HG02623 (cell line): ENCODE measurements around the gene SEMA6A.
A peak's percentile ranks its signal among the peaks of the same experiment; 100 is the strongest.

Experiments
- ATAC-seq: cut with Tn5 transposase; IDR thresholded peaks from one replicate; pipeline ENCODE4 v1.9.1; 2021; ENCODE audit warnings: moderate library complexity; ENCODE audit not compliant: unreplicated experiment

Gene SEMA6A

DNA sequence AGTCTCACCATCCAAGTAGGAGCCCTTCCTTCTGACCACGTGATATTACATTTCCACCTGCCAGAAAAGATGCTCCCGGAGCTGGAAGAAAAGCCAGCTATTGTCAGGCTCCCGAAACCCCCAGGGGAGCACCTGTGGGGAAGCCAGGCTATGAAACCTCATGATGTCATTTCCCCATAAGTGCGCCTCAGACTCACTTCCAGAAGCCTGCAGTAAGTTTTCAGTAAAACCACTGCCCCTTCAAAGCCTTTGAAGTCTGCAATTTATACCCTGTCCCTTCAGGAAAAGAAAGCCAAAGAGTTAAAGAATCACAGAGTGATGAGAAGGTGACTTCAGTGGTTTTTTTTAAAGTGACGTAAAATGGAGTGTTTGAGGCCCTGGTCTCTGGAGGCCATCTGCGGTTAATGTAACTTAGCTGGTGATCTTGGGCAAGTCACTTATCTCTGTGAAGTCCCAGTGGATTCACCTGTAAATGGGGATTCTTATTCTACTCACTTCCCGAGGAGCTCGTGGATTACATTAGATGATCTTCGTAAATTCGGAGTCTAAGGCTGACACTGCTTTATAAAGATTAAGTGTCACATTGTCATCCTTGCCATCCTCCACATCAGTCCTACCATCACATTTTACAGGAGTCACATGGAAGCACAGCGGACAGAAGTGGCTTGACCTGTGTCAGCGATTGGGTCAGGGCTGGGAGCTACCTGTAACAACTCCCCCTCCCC is 2.6 kb upstream of the SEMA6A start:
- peak; percentile 58 for ATAC-seq

DNA sequence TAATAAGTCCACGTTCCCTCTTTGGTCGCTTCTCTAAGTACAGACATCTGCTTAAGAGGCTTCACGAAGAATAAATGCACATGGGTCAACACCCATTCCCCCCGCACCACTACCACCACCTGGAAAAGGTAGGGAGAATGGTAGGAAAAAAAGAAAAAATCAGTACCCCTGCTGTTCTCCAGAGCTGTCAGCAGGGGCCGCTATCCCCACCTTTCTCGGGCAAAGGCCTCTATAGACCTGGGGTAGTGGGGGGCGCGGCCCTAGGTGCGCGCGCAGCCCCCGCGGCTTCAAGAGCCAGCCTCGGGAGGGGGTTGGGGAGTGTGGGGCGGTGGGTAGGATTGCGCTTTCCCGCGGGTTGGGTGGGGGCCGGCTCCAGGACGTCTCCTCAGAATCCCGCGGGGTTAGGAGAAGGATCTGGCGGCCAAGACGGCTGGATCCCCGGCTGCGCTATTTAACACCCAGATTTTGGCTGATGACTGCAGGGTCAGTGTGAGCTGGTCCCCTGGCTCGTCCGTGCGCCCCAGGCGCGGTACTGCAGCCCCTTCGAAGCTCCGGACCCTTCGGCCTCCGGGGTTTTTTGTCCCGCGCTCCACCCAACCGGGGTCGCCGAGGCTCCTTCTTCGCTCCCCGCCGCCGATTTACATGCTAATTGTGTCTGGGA is 1.6 kb upstream of the SEMA6A start:
- ATAC-seq = peak; percentile 40

DNA sequence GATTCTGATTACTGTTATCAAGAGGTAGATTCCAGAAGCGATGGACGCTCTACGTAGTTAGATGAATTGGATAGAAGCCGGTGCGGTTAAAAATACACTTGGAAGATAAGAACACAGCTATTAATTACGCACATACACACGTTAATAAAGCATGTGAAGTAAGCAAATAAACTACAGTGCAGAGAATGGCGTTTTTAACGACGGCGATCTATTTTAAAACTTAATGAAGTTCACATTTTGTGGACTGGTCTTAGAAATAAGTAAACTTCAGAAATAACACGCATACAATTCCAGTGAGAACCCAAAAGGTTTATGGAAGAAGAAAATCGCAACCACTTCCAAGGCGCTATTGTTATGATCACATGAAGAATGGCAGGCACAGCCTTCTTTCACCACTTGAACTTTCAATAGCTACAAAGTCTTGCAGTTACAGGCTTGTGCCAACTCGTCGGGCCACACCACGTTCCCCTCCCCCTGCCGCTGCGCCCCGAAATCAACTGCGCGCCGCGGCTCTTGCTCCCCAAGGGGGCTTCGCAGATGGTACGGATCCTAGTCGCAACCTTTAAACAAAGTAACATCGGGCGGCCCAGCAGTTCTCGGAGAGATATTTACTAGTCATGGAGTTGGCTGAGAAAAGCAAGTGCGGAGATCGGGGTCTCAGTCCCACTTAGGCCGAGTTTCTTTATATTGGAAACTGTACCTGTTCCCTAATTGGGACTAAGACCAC is 866 bp upstream of the SEMA6A start:
- no peak for ATAC-seq

DNA sequence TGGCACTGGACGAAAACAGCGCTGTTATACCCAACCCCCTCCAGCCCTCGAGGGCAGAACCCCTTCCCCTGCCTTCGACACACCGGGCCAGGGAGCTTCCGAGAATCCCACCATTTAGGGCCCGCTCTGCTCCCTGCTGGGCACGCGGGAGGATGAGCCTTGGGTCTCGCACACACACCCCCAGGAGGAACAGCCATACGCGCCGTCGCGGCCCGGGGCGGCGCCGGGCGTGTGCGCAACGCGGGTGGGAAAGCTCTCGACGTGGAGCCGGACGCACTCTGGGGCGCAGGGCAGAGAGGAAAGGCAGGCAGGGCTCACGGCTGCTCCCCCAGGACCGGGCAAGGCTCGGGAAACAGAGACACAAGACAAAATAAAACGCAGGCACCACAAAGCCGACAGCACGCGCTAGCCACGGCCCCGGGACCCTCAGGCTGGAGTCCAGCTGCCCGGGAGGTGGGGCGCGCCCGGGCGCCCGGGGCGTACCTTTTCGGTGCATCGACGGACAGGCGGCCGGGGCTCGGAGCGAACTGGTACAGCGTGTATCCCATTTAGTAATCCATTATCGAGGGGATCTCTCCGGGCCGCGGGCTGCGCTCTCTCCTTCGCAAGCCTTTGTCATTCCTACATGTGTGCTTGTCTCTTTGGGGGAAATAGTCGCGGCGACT is 789 bp downstream of the SEMA6A start:
- no peak for ATAC-seq

DNA sequence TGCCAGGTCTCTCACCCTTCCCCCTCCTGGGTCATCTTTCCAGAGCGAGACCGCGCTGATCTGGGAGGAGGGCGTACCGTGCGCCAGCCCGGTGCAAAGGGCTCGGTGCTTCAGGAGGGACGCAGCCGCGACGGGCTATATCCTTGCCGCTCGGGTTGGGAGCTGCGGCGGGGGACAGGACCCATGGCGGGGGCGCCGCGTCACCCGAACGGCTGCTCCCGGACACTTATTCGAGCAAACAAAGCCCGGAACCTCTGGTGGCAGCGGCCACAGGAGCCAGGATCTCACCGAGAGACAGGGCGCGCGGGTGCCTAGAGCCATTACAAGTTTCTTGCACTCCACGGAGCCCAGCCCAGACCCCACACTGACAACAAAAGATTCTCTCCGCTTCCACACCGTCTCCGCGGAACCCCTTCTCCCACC is 1.3 kb downstream of the SEMA6A start:
- no peak for ATAC-seq

DNA sequence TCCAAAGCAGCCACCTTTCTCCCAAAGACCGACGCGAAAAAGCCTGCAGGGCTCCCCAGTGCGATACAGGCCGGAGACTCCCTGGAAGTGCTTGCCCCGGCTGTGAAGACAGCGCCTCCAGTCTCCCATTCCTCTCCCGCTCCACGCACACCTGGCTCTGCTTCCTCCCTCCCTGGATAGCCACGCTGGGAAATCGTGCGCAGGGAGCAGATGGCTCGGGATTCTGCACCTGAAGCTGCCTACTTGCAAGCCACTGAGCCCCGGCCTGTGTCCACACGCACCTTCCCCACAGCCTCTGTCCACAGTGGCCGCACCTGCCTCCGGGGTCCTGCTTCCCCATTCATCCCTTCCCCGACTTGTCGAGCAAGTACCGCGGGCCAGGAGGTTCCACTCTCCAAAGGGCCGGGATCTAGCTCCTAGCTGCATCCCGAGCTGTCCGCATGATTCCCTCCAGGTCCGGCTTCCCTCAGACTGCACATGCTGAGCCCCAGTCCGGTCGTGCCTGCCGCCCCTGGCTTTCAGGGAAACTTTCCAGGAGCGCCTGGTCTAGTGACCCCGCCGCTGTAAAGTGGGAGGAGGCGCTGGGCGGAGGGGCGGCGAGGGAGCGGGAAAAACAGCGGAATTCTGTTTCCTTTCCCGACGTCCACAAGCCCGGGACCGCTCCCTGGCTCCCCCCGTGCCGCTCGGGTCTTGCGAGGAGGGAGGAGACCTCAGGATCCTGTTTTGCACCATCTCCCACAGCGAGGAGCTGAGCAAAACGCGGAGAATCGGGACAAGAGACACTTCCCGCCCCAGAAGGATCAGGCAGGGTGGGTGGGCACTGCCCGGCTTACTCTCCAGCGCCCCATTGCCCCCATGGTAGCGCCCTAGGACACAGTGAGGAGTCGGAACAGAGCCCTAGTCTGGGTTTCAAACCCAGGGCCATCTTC is 2.0 kb downstream of the SEMA6A start:
- no peak for ATAC-seq

DNA sequence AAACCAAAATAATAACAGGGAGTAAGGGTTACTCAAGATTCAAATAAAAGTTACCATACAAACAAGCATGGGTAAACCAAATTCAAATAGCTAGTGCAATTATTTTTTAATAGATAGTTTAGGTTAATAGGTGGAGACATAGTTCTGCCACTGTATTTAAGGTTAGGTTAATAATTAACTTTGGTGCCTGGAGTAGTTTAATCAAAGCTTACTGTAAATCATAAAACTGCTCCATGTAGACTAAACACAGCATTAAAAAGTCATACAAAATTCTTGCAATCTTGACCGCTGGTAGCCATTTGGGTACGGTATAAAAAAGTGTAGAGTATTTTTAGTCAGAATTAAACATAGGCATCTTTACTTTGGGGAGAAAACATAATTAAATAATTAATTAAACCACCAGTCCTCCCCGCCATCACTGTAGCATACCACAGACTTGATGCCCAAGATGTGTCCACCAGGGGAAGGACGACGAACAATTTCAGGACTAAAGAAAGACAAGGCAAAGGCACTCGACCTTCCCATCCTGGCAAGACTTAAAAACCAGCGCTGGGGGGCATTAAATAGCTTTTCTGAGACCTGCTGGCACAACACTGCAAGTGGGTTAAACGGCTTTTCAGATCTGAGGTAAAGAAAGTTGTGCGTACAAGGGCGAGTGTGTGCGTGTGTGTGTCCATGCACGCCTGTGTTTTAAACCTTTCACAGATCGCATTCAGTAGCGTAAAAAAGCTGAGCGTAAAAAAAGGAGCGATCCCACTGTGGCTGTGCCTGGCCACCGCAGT is 2.9 kb downstream of the SEMA6A start:
- no peak for ATAC-seq

DNA sequence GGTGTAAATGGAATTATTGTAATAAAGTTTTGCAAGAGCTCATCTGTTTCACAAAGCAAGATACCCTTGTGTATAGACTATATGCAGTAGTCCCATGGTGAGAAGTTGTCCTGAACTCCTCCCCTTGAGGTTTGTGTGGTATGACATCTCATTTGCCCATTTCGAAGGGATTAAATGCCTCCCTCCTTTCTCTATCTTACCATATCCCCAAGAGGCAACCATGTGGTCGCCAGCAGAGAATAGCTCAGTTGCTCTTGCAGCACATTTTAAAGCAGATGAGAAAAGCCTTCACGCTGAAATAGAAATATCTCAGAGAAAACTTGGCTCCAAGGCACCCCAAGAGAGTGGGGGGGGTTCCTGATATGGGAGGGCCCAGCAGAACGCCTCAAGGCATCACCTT is 4.6 kb downstream of the SEMA6A start:
- no peak for ATAC-seq

DNA sequence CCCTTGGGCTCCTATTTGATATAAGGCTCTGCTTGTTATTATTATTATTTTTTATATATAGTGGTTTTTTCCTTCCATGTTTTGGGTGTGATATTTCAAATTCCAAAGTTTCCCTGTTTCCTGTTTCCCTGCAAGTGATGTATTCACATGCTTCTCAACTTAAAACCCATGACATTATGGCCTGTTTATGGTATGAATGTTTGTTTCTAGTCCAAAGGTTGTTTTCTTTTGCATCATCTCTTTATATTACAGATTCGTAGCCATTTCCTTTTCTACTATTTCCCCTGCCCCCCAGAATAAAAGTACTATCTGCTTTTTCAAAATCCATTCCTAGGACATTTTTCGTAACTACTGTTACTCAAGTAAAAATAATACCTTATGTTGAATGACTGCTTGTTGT is 7.5 kb downstream of the SEMA6A start:
- ATAC-seq = no peak

DNA sequence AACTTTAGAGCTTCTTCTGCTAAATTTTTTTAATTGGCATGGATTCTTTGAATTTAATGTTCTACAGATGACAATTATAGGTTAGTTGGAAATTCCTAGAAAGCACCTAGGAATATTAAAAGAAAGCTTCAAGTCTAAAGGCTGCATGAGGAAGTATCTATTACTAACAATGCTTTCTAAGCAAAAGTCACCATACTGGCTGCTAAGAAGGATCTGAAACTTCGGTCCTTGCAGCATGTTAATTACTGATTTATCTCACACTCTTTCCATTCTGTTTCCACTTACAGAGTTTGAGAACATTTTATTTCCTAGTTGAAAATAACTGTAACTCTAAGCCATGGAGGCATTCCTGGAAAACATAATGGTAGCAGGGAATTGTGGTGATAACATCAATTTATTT is 8.4 kb downstream of the SEMA6A start:
- ATAC-seq = peak; percentile 70

DNA sequence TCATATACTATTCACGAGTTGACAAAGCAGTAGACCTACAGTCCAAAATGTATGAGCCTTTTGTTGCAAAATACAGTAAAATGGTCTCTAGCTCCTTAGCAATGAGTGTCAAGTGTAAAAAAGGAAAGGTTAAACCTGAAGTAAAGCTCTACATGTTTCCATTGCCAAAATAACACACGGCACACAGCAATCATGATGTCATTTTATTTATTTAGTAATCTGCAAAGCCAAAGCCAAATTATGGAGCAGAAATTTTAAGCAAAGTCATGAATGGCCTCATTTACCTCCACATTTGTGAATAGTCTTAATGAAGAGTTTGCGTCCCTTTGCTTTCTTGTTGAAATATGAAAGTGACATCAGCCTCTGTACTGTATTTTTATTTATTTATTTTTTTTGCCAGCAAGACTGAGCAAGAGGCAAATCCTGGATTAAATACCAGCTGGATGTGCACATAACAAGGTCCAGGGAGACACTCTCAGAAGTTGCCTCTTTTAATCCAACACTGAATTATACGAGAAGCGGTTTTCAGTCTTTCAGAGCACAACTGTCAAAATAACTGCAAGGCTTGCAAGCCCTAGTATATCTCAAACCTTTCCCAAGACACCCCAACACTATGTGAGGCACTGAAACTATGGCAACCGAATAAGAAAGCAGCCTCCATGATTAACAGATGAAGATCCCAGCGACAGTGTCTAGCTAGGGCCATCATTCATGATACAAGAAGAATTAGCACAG is 9.7 kb downstream of the SEMA6A start:
- no peak for ATAC-seq

DNA sequence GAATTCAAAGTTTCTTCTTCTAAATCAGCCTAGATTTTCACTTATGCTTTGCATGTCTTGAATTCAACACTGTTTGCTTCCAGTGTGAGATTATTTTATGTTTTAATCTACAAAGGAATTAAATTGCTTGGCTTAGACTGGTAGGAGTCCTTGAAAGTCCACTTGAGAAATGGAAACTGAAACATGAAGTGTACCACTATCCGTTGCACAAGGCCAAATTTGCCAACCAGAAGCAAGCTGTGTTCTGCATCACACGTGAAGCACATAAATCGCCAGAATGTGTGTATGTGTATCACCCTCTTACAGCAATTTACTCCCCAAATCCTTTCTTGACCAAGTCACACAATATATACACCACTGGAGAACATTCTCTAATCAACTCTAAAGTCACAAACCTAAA is 10.3 kb downstream of the SEMA6A start:
- no peak for ATAC-seq

DNA sequence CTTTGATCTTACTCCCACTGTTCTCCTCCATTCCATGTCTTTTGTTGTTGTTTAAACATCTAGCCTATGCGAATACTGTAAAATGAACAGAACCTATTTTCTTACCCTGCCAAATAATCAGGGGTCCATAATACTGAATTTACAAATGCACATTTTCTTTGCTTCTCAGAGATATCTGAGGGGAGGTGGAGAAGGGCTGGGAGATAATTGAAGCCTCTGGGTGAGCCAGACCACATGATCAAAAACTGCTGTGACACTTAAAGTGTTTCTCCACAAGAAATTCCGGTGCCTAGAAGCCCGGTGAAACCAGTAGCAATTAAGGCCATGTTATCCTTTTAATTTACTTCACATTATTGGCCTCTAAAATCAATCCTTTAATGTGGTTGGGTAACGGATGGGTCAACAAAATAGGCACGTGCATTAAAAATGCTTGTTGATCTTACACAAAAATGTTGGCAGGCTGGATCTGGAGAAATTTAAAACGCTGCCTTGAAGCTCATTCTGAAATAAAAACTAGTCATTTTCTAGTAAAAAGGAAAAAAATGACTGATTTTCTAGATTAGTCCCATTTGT is 10.8 kb downstream of the SEMA6A start:
- no peak for ATAC-seq

DNA sequence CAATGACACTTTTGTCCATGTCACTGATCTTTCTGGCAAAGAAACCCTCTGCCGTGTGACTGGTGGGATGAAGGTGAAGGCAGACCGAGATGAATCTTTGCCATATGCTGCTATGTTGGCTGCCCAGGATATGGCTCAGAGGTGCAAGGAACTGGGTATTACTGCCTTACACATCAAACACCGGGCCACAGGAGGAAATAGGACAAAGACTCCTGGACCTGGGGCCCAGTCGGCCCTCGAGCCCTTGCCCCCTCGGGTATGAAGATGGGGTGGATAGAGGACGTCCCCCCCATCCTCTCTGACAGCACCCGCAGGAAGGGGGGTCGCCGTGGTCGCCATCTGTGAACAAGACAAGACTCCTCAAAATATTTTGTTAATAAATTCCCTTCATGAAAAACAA is 12.0 kb downstream of the SEMA6A start:
- no peak for ATAC-seq

DNA sequence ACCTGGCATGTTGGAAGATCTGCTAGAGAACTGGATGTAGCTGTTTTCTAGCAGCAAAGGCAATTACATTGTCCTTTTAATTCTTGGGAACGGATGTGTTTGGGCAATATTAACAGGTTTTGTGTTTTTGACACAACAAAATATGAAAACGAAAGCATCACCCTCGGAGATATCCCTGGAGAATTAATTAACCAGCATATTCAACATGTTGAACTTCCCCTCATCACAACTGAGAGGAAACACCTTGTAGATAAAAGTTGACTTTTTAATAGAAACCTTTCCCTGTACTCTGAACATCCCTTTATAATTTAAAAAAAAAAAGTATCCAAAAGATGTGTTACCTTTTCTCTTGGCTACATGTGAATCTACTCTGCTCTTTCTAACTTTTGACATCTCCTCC is 13.0 kb downstream of the SEMA6A start:
- no peak for ATAC-seq

DNA sequence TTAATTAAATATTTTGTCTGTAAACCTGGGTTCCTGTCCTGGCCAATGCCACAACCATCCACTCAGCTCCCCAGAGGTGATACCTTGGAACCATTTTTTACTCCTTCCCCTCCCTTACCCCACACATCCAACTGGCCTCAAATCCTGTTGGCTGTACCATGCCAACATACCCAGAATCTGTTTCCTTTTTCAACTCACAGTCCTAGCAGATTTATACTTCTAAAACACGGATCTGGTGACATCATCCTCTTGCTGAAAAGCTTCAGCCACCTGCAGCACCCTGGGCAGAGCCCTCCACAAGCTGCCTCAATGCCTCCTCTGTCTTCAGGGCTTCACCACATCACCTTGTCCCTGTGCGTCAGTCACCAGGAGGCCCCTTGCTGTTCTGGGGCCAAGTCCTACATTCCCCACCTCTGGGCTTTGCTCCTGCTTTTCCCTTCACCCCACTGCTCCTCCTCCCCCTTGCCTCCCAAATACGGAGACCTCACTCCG is 14.9 kb downstream of the SEMA6A start:
- no peak for ATAC-seq

DNA sequence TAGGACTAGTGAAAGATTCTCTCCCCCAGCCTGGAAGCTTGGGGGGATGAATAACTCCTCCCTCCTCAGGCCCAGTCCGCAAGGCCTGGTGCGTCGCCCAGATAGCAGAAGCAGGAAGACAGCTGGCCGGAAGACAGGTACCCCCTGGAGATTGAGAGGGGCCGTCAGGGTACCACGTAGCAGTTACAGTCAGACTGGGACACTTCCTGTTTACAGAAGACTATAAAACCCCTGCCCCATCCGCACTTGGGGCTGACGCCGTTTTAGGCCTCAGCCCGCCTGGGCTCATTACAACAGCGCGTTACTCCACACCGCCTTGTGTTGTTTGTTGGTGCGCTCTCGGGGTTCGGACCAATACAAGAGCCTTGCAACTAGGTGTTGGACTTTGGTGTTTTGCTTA is 15.4 kb downstream of the SEMA6A start:
- ATAC-seq = no peak

DNA sequence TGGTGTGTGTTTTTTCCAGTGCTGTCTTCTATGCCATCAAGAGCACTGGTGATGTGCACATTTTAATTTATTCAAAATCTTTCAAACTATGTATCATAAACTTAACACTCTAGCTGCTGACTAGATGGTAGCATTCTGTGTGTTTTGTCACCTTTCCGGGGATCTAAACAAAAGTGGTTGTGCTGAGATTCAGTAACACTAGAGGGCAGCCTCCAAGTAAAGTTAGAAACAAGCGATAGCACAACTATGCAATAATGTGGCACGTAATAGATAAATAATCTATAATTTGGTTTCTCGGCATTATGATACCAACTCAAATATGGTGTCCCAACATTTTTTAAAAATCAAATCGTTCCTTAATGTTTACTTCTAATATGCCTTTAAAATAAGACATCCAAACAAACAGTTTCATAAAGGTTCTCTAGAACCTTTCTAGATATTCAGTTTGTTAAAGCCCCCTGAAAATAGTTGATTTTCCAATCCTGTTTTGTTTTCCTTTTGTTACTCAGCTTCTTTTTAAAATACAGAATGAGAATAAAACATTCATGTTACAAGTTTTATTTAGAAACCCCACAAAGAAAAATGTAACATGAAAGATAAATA is 16.9 kb downstream of the SEMA6A start:
- no peak for ATAC-seq
